Measurements from ENCODE around the gene SEMA5A. TPM values are rescaled to one million over a fixed set of nuclear protein-coding genes. Genes with fewer than 3 reads are reported as not detected.

SEMA5A gene
- total RNA-seq, 2 donors from 2014 or later, result 13.3 to 17.6 TPM

- no peak for TF ChIP-seq CTCF (IDR thresholded peaks at IDR 0.05)
- ATAC-seq (ENCODE audit: insufficient number of reproducible peaks, low FRiP score, low read depth) (no peak), DNase-seq (ENCODE audit: low spot score) (no peak)
- Histone ChIP-seq H3K4me3 (no peak overlapping the region), H3K9me3 (no peaks in the 10 kb centered on the region), H3K4me1 (ENCODE audit: control insufficient read depth in 1 of 2, low read depth in 2 of 2) (no peaks in the 10 kb centered on the region), H3K36me3 (no peaks in the 10 kb centered on the region), H3K27me3 (replicated peaks; ENCODE audit: insufficient read depth) (no peaks in the 10 kb centered on the region), H3K27ac (no peak overlapping the region)
Measured at GRCh38 chr5:9174446-9174845, 371.4 kb downstream of the SEMA5A start.

DNA sequence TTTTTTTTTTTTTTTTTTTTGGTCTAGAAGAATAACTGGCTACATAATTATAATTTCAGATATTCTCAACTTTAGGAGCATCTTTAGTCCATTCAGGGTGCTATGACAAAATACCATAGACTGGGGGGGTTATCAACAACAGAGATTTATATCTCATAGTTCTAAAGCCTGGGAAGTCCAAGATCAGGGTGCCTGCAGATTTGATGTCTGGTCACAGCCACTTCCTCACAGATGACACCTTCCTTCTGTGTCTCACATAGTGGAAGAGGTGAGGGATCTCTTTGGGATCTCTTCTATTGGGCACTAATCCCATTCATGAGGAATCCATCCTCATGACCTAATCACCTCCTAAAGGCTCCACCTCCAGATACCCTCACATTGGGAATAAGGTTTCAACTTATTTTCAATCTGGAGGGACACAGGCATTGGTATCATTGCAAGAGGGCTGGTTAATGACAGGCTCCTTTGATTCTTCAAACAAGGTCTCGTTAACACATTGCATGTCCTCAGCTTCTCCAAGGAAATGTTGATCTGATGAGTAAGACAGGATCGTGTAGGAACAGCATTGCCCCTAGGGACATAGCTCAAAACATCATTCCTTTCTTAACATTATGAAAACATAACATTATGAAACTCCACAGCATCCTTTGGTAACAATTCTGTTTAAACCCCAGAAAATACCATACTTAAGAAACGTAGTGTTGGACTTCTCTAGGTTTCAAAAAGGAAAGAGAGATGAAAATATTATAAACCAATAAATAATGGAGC is 372.4 kb downstream of the SEMA5A start:
- no peak for DNase-seq (ENCODE audit: low spot score)
- no peak for ATAC-seq (ENCODE audit: insufficient number of reproducible peaks, low FRiP score, low read depth)
- Histone ChIP-seq H3K4me3 (no peak overlapping the region), H3K4me1 (ENCODE audit: control insufficient read depth in 1 of 2, low read depth in 2 of 2) (no peaks in the 10 kb centered on the region), H3K36me3 (no peaks in the 10 kb centered on the region), H3K27ac (no peak overlapping the region), H3K27me3 (replicated peaks; ENCODE audit: insufficient read depth) (no peaks in the 10 kb centered on the region), H3K9me3 (no peaks in the 10 kb centered on the region)
- no peak for TF ChIP-seq CTCF (IDR thresholded peaks at IDR 0.05)

GRCh38 chr5:9170026-9170425 is 375.8 kb downstream of the SEMA5A start:
- Histone ChIP-seq H3K27ac (no peak overlapping the region), H3K36me3 (no peaks in the 10 kb centered on the region), H3K27me3 (replicated peaks; ENCODE audit: insufficient read depth) (no peaks in the 10 kb centered on the region), H3K4me3 (no peak overlapping the region), H3K4me1 (ENCODE audit: control insufficient read depth in 1 of 2, low read depth in 2 of 2) (no peaks in the 10 kb centered on the region), H3K9me3 (no peaks in the 10 kb centered on the region)
- no peak for TF ChIP-seq CTCF (IDR thresholded peaks at IDR 0.05)
- no peak for ATAC-seq (ENCODE audit: insufficient number of reproducible peaks, low FRiP score, low read depth)
- no peak for DNase-seq (ENCODE audit: low spot score)

DNA sequence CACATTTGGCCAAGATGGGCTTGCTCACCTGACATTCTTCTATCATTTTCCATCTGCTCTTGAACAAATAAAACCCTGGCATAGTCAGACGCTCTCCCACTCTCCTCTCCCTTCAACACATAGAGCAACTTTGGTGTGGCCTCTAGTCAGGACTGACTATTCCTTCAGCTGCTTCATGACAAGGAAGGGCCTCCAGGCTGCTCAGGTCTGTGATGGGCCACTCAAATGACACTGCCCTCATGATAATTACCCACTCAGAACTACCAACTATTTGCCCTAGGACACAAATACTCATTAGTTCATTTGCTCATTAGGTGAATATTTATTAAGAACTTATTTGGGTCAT is 376.3 kb downstream of the SEMA5A start:
- Histone ChIP-seq H3K27me3 (replicated peaks; ENCODE audit: insufficient read depth) (no peaks in the 10 kb centered on the region), H3K36me3 (no peaks in the 10 kb centered on the region), H3K27ac (no peak overlapping the region), H3K4me1 (ENCODE audit: control insufficient read depth in 1 of 2, low read depth in 2 of 2) (no peaks in the 10 kb centered on the region), H3K9me3 (no peaks in the 10 kb centered on the region), H3K4me3 (no peak overlapping the region)
- ATAC-seq (ENCODE audit: insufficient number of reproducible peaks, low FRiP score, low read depth) (no peak), DNase-seq (ENCODE audit: low spot score) (no peak)
- no peak for TF ChIP-seq CTCF (IDR thresholded peaks at IDR 0.05)

DNA sequence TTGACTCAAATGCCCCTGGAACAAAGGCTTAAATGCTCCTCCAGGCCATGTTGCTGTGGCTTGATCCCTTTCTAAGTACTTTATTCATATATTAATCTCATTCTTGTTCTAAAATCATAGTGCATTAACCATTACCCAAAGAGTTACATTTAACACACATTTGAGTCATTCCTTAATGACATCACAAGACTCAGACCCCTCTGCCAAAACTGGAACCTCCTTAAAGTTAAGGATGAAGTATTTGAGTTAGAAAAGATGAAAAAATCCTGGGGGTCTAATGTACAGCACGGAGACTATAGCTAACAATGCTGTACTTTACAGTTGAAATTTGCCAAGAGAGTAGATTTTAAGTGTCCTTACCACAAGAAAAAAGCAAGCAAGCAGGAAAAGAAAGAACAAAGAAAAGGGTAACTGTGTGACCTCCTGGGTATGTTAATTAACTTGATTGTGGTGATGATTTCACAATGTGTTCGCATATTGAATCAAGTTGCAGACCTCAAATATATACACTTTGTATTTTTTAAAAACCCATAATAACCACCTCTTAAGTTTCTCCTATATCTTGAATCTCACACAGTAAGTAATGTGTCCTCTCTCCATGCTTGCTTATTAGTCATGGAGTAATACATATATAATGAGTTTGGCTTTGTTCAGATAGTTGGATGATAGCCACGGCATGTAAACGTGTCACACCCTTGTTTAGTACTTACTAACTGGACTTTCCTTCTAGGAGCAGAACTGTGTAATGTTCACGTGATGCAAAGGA is 376.9 kb downstream of the SEMA5A start:
- H3K27ac ChIP-seq, result no peak overlapping the region

More for the DNA sequence above, 376.9 kb downstream of the SEMA5A start:
- ATAC-seq (ENCODE audit: insufficient number of reproducible peaks, low FRiP score, low read depth) (no peak), DNase-seq (ENCODE audit: low spot score) (no peak)
- no peaks in the 10 kb centered on the region for H3K4me1 ChIP-seq (ENCODE audit: control insufficient read depth in 1 of 2, low read depth in 2 of 2)
- no peaks in the 10 kb centered on the region for H3K36me3 ChIP-seq
- no peak overlapping the region for H3K4me3 ChIP-seq
- H3K9me3 ChIP-seq, result no peaks in the 10 kb centered on the region
- TF ChIP-seq CTCF (IDR thresholded peaks at IDR 0.05), result no peak
- no peaks in the 10 kb centered on the region for H3K27me3 ChIP-seq (replicated peaks; ENCODE audit: insufficient read depth)
